MM.1S (cell line): Measurements from ENCODE around the gene CNOT4.

Experiments
- EZH2phosphoT487 ChIP-seq: fragments of 300-600 bp; sonication (generic); IDR thresholded peaks from 2 replicates; pipeline ENCODE4 v1.6.1; 2018; ENCODE audit warnings: antibody characterized with exemption, low read length
- TF ChIP-seq, protein P1 (sequence below): fragments of 300-600 bp; sonication (generic); IDR thresholded peaks from 2 replicates; pipeline ENCODE4 v1.5.1; 2016; ENCODE audit warnings: antibody characterized with exemption, low read length, mixed read lengths

DNA sequence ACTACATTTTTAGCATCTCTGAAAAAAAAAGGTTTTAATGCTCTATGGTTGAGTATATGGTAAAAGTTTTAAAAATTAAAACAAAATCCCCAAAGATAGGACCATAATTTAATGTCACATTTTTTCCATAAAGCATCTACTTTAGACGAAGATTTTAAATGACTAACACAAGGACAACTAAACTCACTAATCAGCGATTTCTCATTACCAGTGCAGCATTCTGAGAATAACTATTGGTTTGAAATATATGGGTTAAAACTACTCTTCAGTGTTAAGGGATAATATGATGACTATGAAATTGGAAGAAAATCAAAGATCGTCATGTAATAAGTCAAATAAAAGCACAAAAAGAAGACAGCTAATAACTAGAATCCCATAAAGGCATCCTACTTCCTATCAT, 118.4 kb downstream of the CNOT4 start:
- TF ChIP-seq, protein P1, sequence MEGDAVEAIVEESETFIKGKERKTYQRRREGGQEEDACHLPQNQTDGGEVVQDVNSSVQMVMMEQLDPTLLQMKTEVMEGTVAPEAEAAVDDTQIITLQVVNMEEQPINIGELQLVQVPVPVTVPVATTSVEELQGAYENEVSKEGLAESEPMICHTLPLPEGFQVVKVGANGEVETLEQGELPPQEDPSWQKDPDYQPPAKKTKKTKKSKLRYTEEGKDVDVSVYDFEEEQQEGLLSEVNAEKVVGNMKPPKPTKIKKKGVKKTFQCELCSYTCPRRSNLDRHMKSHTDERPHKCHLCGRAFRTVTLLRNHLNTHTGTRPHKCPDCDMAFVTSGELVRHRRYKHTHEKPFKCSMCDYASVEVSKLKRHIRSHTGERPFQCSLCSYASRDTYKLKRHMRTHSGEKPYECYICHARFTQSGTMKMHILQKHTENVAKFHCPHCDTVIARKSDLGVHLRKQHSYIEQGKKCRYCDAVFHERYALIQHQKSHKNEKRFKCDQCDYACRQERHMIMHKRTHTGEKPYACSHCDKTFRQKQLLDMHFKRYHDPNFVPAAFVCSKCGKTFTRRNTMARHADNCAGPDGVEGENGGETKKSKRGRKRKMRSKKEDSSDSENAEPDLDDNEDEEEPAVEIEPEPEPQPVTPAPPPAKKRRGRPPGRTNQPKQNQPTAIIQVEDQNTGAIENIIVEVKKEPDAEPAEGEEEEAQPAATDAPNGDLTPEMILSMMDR, result no peak
- TF ChIP-seq EZH2phosphoT487, result no peak
